GM12892 (cell line): ENCODE results near the gene DNAJC22.

Experiments
- POLR2A ChIP-seq: IDR thresholded peaks from 2 replicates; pipeline ENCODE4 v1.6.1; 2011; ENCODE audit warnings: low read depth, low read length, control low read depth
- POLR2AphosphoS5 ChIP-seq: IDR thresholded peaks from 2 replicates; pipeline ENCODE4 v1.6.1; 2011; ENCODE audit warnings: low read depth, low read length, control low read depth
- TAF1 ChIP-seq: IDR thresholded peaks from 2 replicates; pipeline ENCODE4 v1.6.1; 2011; ENCODE audit warnings: low read depth, mild to moderate bottlenecking, control low read depth, low read length, borderline replicate concordance

DNA sequence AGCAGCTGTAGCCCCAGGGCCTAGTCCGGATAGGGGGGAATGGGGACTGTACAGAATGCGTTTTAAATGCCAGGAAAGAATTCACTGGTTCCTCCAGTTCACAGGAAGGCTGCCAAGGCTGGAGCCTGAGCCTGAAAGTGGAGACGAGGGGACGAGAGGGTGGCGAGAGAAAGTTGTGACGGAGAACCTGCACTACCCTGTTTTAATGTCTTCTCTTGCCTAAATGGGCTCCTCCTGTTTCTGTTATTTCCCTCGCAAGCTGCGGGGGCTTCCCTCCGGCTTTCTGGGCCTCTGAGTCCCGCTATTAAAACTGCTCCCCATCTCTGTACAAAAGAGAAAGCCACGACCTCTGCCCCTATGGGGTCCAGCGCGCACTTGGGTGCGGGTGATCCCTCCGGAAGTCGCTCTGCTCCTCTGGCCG, 14.2 kb upstream of the DNAJC22 start:
- no peak for TF ChIP-seq POLR2AphosphoS5
- no peak for TF ChIP-seq POLR2A
- TF ChIP-seq TAF1 = no peak
